Measurements from ENCODE around the gene GBP6. TPM values are rescaled to one million over a fixed set of nuclear protein-coding genes. Genes with fewer than 3 reads are reported as not detected.
A peak's percentile ranks its signal among the peaks of the same experiment; 100 is the strongest.
"Not testable (repeated sequence)": the region's sequence is repeated elsewhere in the genome, so short reads cannot be mapped to it uniquely, and the experiment has no call there.

GBP6 gene
- total RNA-seq, 1 donor from 2014 or later, result 0.65 TPM

GRCh38 chr1:89382479-89382878 is 18.6 kb downstream of the GBP6 start:
- Mint-ChIP-seq H3K4me1 (ENCODE audit: low read depth) (peaks cover 10% of the 10 kb centered on the region), H3K4me3 (no peak overlapping the region), H3K27ac (peak overlapping the region; percentile 52), H3K9me3 (no peaks in the 10 kb centered on the region), H3K36me3 (ENCODE audit: low read depth) (peaks cover 9% of the 10 kb centered on the region), H3K27me3 (ENCODE audit: insufficient read depth) (no peaks in the 10 kb centered on the region)
- intact Hi-C loops (cut with micrococcal nuclease), result no loop called here
- no peak for DNase-seq (ENCODE audit: low spot score)

GRCh38 chr1:89383185-89383584 is 19.3 kb downstream of the GBP6 start:
- H3K27me3 Mint-ChIP-seq (ENCODE audit: insufficient read depth), result no peaks in the 10 kb centered on the region
- peaks cover 10% of the 10 kb centered on the region for H3K4me1 Mint-ChIP-seq (ENCODE audit: low read depth)
- no peak for DNase-seq (ENCODE audit: low spot score)
- H3K36me3 Mint-ChIP-seq (ENCODE audit: low read depth), result peaks cover 11% of the 10 kb centered on the region
- intact Hi-C loops (cut with micrococcal nuclease), result no loop called here
- no peak overlapping the region for H3K4me3 Mint-ChIP-seq
- no peak overlapping the region for H3K27ac Mint-ChIP-seq
- peaks cover 3% of the 10 kb centered on the region for H3K9me3 Mint-ChIP-seq

GRCh38 chr1:89390707-89391106 is 26.8 kb downstream of the GBP6 start:
- intact Hi-C loops (cut with micrococcal nuclease), result no loop called here
- Mint-ChIP-seq H3K4me3 (no peak overlapping the region), H3K27ac (no peak overlapping the region), H3K36me3 (ENCODE audit: low read depth) (peaks cover 6% of the 10 kb centered on the region), H3K4me1 (ENCODE audit: low read depth) (no peaks in the 10 kb centered on the region), H3K27me3 (ENCODE audit: insufficient read depth) (no peaks in the 10 kb centered on the region), H3K9me3 (peaks cover 11% of the 10 kb centered on the region)
- no peak for DNase-seq (ENCODE audit: low spot score)

- Mint-ChIP-seq H3K36me3 (ENCODE audit: low read depth) (peaks cover 3% of the 10 kb centered on the region), H3K27me3 (ENCODE audit: insufficient read depth) (peaks cover 1% of the 10 kb centered on the region), H3K4me1 (ENCODE audit: low read depth) (no peaks in the 10 kb centered on the region), H3K4me3 (no peak overlapping the region), H3K9me3 (peaks cover 15% of the 10 kb centered on the region), H3K27ac (no peak overlapping the region)
- no peak for DNase-seq (ENCODE audit: low spot score)
- intact Hi-C loops (cut with micrococcal nuclease), result no loop called here
These were observed 27.8 kb downstream of the GBP6 start for GRCh38 chr1:89391686-89392085.

GRCh38 chr1:89394851-89395250 is 31.0 kb downstream of the GBP6 start:
- H3K27ac Mint-ChIP-seq, result no peak overlapping the region
- H3K4me1 Mint-ChIP-seq (ENCODE audit: low read depth), result no peaks in the 10 kb centered on the region
- peaks cover 6% of the 10 kb centered on the region for H3K27me3 Mint-ChIP-seq (ENCODE audit: insufficient read depth)
- intact Hi-C loops (cut with micrococcal nuclease), result no loop called here
- no peak for DNase-seq (ENCODE audit: low spot score)
- H3K36me3 Mint-ChIP-seq (ENCODE audit: low read depth), result peaks cover 2% of the 10 kb centered on the region
- H3K9me3 Mint-ChIP-seq, result peaks cover 21% of the 10 kb centered on the region
- H3K4me3 Mint-ChIP-seq, result no peak overlapping the region

GRCh38 chr1:89396902-89397301 is 33.0 kb downstream of the GBP6 start:
- Mint-ChIP-seq H3K4me1 (ENCODE audit: low read depth) (no peaks in the 10 kb centered on the region), H3K4me3 (no peak overlapping the region), H3K9me3 (peaks cover 22% of the 10 kb centered on the region), H3K36me3 (ENCODE audit: low read depth) (peaks cover 2% of the 10 kb centered on the region), H3K27ac (no peak overlapping the region), H3K27me3 (ENCODE audit: insufficient read depth) (peaks cover 9% of the 10 kb centered on the region)
- intact Hi-C loops (cut with micrococcal nuclease), result no loop called here
- DNase-seq (ENCODE audit: low spot score), result no peak

GRCh38 chr1:89405275-89405929 is 41.5 kb downstream of the GBP6 start:
- Mint-ChIP-seq H3K9me3 (peaks cover 18% of the 10 kb centered on the region), H3K27ac (no peak overlapping the region), H3K27me3 (ENCODE audit: insufficient read depth) (peaks cover 10% of the 10 kb centered on the region), H3K4me1 (ENCODE audit: low read depth) (peaks cover 20% of the 10 kb centered on the region), H3K4me3 (no peak overlapping the region), H3K36me3 (ENCODE audit: low read depth) (peaks cover 2% of the 10 kb centered on the region)
- DNase-seq (ENCODE audit: low spot score), result no peak
- intact Hi-C loops (cut with micrococcal nuclease), result no loop called here

GRCh38 chr1:89407360-89407759 is 43.5 kb downstream of the GBP6 start:
- H3K4me3 Mint-ChIP-seq, result peak overlapping the region; percentile 59
- H3K4me1 Mint-ChIP-seq (ENCODE audit: low read depth), result peaks cover 20% of the 10 kb centered on the region
- no peak for DNase-seq (ENCODE audit: low spot score)
- peaks cover 10% of the 10 kb centered on the region for H3K27me3 Mint-ChIP-seq (ENCODE audit: insufficient read depth)
- peaks cover 13% of the 10 kb centered on the region for H3K9me3 Mint-ChIP-seq
- H3K36me3 Mint-ChIP-seq (ENCODE audit: low read depth), result peaks cover 7% of the 10 kb centered on the region
- intact Hi-C loops (cut with micrococcal nuclease), result no loop called here
- no peak overlapping the region for H3K27ac Mint-ChIP-seq

- peaks cover 20% of the 10 kb centered on the region for H3K4me1 Mint-ChIP-seq (ENCODE audit: low read depth)
- H3K9me3 Mint-ChIP-seq; intact Hi-C loops (cut with micrococcal nuclease); DNase-seq (ENCODE audit: low spot score); H3K27me3 Mint-ChIP-seq (ENCODE audit: insufficient read depth); H3K36me3 Mint-ChIP-seq (ENCODE audit: low read depth); H3K27ac Mint-ChIP-seq: not testable (repeated sequence)
- H3K4me3 Mint-ChIP-seq, result peak overlapping the region; percentile 59
These were observed 43.9 kb downstream of the GBP6 start for GRCh38 chr1:89407768-89408167.

GRCh38 chr1:89425056-89425455 is 61.2 kb downstream of the GBP6 start:
- no peaks in the 10 kb centered on the region for H3K9me3 Mint-ChIP-seq
- H3K4me3 Mint-ChIP-seq, result no peak overlapping the region
- H3K27me3 Mint-ChIP-seq (ENCODE audit: insufficient read depth), result peaks cover 19% of the 10 kb centered on the region
- DNase-seq (ENCODE audit: low spot score), result no peak
- H3K36me3 Mint-ChIP-seq (ENCODE audit: low read depth), result peaks cover 3% of the 10 kb centered on the region
- no peaks in the 10 kb centered on the region for H3K4me1 Mint-ChIP-seq (ENCODE audit: low read depth)
- no peak overlapping the region for H3K27ac Mint-ChIP-seq
- intact Hi-C loops (cut with micrococcal nuclease), result no loop called here

GRCh38 chr1:89429062-89429461 is 65.2 kb downstream of the GBP6 start:
- Mint-ChIP-seq H3K4me1 (ENCODE audit: low read depth) (peaks cover 10% of the 10 kb centered on the region), H3K9me3 (no peaks in the 10 kb centered on the region), H3K36me3 (ENCODE audit: low read depth) (peaks cover 2% of the 10 kb centered on the region), H3K27me3 (ENCODE audit: insufficient read depth) (peaks cover 12% of the 10 kb centered on the region), H3K4me3 (no peak overlapping the region), H3K27ac (no peak overlapping the region)
- no peak for DNase-seq (ENCODE audit: low spot score)
- intact Hi-C loops (cut with micrococcal nuclease), result no loop called here

- H3K27me3 Mint-ChIP-seq (ENCODE audit: insufficient read depth), result peaks cover 12% of the 10 kb centered on the region
- not testable (repeated sequence) for DNase-seq (ENCODE audit: low spot score); H3K36me3 Mint-ChIP-seq (ENCODE audit: low read depth); H3K27ac Mint-ChIP-seq; H3K4me3 Mint-ChIP-seq; H3K9me3 Mint-ChIP-seq; H3K4me1 Mint-ChIP-seq (ENCODE audit: low read depth)
- intact Hi-C loops (cut with micrococcal nuclease), result loop anchor here (5.0 kb wide), 1 partner anchor 227 kb away; no protein-coding TSS in a partner anchor
These were observed 65.8 kb downstream of the GBP6 start for GRCh38 chr1:89429681-89430080.

GRCh38 chr1:89433421-89433820 is 69.6 kb downstream of the GBP6 start:
- Mint-ChIP-seq H3K36me3 (ENCODE audit: low read depth) (peaks cover 2% of the 10 kb centered on the region), H3K27ac (peak overlapping the region; percentile 23), H3K27me3 (ENCODE audit: insufficient read depth) (peaks cover 5% of the 10 kb centered on the region), H3K4me1 (ENCODE audit: low read depth) (peaks cover 10% of the 10 kb centered on the region), H3K9me3 (peaks cover 4% of the 10 kb centered on the region), H3K4me3 (no peak overlapping the region)
- no peak for DNase-seq (ENCODE audit: low spot score)
- intact Hi-C loops (cut with micrococcal nuclease), result loop anchor here (5.0 kb wide), 1 partner anchor 231 kb away; no protein-coding TSS in a partner anchor

Measured in activated T-helper 1 cell treated with anti-CD3 and anti-CD28 coated beads, Interleukin-12 subunit alpha, Interleukin-12 subunit beta, Interleukin-2, Interleukin-4 antibody, amounts not matched to agents 30 ng/mL and 10 ng/mL and 1 ng/mL, durations not matched to agents 14 hours and 24 hours and 36 hours (primary cell).